ENCODE measurements around the gene TMEM132E.

- TF ChIP-seq, protein P1, sequence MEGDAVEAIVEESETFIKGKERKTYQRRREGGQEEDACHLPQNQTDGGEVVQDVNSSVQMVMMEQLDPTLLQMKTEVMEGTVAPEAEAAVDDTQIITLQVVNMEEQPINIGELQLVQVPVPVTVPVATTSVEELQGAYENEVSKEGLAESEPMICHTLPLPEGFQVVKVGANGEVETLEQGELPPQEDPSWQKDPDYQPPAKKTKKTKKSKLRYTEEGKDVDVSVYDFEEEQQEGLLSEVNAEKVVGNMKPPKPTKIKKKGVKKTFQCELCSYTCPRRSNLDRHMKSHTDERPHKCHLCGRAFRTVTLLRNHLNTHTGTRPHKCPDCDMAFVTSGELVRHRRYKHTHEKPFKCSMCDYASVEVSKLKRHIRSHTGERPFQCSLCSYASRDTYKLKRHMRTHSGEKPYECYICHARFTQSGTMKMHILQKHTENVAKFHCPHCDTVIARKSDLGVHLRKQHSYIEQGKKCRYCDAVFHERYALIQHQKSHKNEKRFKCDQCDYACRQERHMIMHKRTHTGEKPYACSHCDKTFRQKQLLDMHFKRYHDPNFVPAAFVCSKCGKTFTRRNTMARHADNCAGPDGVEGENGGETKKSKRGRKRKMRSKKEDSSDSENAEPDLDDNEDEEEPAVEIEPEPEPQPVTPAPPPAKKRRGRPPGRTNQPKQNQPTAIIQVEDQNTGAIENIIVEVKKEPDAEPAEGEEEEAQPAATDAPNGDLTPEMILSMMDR (IDR thresholded peaks at IDR 0.05), result no peak
- no peak for TF ChIP-seq POLR2A (IDR thresholded peaks at IDR 0.05)
Observed at GRCh38 chr17:34530918-34531317, 48.5 kb upstream of the TMEM132E start.

All from testis (tissue), 2 donors.